Activated CD8-positive, alpha-beta memory T cell treated with anti-CD3 and anti-CD28 coated beads, Interleukin-2, amount 50 U/mL, for 1 hour (primary cell): Measurements from ENCODE around the gene SLC26A8.

Experiments
- DNase-seq: peaks from one replicate; pipeline ENCODE4 v3.0.0-alpha.2; 2020; ENCODE audit errors: extremely low read depth

Gene SLC26A8, protein sequence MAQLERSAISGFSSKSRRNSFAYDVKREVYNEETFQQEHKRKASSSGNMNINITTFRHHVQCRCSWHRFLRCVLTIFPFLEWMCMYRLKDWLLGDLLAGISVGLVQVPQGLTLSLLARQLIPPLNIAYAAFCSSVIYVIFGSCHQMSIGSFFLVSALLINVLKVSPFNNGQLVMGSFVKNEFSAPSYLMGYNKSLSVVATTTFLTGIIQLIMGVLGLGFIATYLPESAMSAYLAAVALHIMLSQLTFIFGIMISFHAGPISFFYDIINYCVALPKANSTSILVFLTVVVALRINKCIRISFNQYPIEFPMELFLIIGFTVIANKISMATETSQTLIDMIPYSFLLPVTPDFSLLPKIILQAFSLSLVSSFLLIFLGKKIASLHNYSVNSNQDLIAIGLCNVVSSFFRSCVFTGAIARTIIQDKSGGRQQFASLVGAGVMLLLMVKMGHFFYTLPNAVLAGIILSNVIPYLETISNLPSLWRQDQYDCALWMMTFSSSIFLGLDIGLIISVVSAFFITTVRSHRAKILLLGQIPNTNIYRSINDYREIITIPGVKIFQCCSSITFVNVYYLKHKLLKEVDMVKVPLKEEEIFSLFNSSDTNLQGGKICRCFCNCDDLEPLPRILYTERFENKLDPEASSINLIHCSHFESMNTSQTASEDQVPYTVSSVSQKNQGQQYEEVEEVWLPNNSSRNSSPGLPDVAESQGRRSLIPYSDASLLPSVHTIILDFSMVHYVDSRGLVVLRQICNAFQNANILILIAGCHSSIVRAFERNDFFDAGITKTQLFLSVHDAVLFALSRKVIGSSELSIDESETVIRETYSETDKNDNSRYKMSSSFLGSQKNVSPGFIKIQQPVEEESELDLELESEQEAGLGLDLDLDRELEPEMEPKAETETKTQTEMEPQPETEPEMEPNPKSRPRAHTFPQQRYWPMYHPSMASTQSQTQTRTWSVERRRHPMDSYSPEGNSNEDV

DNA sequence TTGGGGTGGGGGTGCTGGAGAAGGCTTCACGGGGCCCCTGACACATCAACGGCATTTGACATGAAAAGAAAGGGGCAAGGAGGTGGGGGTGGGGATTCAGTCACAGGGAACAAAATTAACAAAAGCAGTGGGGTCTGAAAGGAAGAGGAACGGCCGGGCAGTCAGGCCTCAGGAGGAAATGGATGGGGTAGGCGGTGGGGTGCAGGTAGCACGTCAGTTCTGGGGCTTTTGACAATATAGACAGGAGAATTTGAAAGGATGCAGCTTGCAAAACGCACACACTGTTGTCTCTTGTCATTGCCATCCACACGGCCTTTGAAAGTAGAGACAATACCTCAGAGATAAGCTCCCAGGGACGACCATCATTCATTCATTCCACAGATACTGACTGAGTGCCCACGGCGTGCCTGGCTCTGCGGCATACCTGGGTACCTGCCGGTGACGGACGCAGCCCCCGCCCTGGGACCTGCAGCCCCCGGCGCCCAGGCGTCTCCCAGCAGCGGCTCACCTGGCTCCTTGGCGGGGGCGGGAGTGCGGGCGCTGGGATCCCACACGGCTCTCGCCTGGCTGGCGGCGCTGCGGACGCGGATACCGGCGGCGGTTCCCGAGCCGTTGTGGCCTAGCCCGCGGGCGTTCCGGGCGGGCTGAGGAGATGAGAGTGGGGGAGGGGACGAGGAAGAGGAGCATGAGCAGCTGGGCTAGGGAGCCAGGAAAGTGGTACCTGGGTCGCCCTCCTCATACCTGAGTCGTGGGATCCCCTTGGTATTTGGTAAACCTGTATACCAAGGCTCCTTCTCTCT lies at the start of gene SLC26A8:
Gene SLC26A8 (minus strand): TSS at position 646 of the 800 bp plus-strand sequence. CDS start 4,934 bp downstream, outside the sequence.
- DNase-seq, result no peak

DNA sequence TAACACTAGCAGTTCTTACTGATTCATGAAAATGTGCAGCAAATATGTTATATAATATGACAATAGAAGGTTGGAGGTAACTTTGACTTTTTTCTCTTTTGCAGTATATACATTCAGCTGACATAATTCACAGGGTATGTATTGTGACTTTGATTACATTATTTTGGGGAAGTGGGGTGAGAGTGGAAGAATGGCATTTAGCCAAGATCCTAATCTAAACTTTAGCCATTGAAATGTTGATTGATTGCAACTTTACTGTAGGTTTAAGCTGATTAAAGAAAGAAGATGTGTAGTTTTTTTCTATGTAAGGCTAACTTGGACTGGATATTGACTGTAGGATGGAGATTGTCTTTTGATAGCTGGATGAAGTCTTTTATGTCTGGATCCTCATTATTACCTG lies 49.1 kb upstream of the SLC26A8 start:
- DNase-seq, result no peak

DNA sequence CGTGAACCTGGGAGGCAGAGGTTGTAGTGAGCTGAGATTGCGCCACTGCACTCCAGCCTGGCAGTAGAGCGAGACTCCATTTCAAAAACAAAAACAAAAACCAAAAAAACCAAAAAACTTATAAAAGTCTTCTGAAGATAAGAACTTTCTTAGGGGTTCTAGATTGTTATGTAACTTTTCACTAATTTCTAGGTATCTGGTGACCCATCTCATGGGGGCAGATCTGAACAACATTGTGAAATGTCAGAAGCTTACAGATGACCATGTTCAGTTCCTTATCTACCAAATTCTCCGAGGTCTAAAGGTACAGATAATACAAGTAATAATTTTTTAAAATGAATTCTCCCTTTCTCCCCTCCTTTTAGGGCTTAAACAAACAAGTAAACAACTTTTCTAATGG lies 48.2 kb upstream of the SLC26A8 start:
- no peak for DNase-seq

DNA sequence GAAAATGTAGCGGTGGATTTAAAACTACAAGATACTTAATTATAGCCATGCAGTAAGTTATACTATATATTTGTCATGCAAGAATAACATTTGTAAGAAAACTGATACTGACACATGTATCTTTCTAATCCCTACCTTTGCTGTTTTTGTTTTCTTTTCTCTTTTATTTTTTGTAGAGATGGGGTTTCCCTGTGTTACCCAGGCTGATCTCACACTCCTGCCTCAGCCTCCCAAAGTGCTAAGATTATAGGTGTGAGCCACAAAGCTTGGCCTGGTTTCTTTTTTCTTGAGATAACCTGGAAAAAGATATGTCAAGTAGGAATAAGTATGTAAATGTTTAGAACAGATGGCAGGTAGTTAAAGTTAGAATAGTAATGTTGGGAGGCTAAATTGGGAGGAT lies 47.3 kb upstream of the SLC26A8 start:
- no peak for DNase-seq

DNA sequence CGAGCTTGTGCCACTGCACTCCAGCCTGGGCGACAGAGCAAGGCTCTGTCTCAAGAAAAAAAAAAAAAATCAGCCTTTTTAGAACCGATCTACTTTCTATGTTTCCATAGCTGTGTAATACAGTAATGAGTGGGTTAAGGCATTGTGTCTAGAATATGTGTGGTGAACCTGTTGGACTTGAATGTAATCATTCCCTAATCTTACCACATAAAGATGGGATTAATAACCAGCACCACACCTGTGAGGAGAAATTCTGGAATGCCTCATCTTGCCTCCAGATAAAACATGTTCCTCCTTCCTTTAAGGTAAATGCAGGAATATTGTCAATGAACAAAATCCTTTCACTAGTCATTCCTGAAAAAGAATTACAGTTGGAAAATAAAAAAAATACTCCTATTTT lies 46.8 kb upstream of the SLC26A8 start:
- DNase-seq, result no peak

DNA sequence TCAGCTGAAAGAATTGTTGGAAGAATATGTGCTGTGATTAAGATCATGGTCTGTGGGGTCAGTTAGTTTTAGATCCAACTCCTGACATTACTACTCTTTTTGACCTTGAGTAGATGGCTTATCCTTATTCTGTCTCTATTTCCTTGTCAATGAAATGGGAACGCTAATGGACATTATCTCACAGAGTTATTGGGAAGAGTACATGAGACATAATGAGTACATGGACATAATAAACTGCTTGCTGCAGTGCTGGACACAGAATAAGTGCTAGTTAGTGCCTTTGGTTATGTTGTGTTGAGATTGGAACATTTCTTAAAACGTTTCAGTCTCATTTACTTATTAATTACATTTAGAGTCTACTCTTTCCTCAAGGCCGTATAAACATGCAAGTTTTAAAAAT lies 45.8 kb upstream of the SLC26A8 start:
- DNase-seq, result no peak

DNA sequence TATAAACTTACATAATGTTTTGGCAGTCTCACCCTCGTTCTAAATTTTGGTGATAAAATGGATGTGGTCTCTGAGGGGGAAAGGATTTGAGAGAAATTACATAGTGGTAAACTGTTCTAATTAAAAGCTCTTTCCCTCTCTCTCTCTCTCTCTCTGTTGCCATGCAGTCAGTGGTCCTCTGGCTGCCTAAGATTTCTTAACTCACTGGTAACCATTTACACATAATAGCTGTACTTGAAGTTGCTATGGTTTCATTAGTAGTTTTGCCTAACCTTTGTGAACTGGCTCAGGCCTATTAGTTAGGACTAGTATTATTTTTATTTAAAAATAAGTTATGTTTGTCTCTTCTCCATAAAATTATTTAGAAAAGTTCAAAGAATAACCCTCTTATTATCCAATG lies 45.1 kb upstream of the SLC26A8 start:
- no peak for DNase-seq

DNA sequence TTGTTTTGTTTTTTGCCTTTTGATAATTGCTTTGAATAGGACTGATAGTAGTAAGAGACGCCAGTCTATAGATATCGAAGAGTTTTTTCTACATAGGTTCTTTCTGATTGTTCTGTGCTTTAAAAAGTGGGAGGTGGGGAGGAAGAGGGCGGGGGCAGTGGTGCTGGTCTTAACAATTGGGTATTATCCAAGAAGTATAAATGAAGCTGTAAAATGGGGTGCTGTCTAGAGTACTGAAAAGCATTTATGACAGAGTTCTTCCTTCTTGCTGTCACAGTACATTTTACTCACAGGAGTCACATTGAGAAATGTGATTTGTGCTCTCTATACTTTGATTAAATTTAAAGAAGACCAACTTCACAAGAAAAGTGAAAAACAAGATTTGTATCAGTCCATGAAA lies 44.1 kb upstream of the SLC26A8 start:
- no peak for DNase-seq

DNA sequence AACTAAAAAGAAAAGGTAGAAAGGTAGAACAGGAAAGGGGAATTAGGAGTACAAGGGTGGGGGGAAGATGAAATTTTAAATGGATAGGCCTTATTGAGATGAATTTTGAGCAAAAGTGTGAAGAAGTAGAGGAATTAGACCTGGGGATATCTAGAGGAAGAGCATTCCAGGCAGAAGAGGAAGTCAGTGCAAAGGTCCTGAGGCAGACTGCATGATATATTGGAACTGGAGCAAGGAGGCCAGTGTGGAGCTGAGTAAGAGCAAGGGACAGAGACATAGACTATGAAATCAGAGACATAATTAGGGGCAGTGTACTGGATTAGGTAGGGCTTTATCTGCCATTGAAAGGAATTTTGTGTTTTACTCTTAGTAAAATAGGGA lies 43.6 kb upstream of the SLC26A8 start:
- DNase-seq, result no peak

DNA sequence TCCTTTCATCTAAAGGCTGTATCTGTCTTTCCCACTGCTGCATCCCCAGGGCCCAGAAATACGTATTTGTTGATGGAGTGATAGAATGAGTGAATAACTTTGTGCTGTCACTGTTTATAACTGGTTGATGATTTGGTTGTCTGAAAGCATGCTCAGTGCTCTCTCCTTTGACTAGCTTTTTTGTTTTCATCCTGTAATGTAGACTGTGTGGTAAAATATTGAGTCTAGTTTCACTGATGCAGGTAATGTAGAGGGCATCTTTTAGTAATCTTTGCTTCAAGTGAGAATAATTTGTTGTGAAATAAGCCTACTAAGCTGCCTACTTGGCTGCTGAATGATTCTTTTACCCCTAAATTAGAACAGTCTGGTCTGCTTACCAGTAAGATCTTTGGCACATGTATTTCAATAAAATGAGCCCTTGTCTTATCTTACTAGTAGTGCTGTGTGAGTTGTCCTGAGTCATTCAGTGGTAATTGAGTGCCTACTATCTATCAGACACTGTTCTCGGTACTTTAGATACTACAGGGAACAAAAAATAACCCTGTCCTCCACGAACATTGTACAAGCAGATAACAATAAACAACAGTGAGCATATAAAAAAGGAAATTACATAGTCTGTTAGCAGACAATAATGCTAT lies 43.1 kb upstream of the SLC26A8 start:
- DNase-seq, result no peak

DNA sequence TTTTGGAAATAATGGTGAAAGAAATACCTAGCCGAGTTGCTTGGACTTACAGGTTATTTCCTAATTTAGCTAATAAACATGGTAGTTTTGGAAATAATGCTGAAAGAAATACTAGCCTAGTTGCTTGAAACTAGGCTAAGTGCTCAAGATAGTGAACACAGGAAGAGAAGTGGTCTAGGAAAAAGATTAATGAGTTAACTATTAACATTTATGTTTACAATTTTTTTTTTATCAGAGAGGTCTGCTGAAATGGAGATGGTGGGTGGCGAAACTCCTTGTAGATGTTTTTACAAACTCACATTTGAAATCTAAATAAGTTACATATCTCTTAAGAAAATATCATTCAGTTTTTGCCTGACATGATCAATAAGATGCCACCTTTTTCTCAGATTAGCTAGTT lies 42.4 kb upstream of the SLC26A8 start:
- no peak for DNase-seq

DNA sequence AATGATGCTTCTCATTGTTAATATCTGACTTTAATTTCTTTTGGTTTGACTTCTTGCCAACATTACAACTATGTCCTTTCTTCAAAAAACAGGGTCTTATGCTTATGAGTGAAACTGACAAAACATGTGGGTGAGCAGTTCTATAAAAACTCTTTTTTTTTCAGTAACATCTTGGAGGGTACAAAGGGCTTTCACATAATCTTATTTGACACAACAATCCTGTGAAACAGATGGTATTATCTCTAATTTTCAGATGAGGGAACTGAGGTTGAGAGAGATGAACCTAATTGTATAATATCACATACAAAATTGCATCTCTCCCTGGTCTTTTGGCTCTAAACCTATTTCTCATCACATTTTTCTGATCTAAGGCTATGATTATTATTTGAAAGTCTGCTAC lies 41.5 kb upstream of the SLC26A8 start:
- DNase-seq, result no peak

DNA sequence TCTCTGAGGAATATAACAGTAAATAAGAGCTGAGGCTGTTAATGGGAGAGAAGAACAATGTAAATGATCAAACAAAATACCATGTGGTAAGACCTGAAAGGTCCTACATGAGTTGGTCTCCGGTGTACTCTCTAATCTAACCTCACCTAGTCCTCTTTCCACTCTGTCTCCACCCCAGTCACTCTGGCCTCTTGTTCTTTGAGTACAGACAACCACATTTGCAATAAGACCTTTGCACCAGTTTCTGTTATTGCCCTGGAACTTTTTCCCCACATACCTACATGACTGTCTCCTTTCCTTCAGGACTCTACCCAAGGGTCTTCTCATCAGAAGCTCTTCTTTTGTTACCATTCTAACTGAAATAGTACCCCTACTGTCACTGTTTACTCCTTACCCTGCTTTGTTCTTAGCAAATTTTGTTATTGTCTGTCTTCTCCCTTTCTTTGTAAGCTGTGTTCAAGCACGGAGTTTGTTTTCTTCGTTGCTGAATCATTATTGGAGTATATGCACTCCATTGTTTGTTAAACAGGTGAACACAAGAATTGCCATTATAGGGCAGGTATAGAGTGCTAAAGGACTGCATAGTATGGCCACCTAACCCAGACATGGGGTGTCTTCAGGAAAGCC lies 40.4 kb upstream of the SLC26A8 start:
- DNase-seq, result no peak

DNA sequence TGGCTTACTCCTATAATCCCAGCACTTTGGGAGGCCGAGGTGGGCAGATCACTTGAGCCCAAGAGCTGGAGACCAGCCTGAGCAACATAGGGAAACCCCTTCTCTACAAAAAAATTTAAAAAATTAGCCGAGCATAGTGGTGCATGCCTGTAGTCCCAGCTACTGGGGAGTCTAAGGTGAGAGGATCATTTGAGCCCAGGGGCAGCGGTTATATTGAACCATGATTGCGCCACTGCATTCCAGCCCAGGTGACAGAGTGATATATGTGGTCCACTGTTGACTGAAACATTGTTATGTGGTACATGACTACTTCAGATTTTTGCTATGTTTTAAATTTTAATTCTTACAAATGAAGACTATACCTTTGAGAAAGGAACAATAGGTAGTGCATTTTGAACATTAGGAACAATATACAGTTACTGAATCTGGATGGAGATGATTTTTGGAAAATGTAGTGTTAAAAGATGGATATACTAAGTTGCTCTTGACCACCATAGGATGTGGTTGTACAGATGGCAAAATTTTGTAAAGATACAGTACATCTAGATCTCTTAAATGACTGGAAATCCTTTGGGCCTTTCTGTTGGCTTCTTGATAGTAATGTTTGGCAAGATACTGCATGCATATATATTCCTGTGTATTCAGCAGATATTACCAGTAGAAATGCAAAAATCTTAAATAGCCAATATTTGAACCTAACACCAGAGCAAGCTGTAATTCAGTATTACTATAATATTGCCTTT lies 39.0 kb upstream of the SLC26A8 start:
- DNase-seq, result no peak

DNA sequence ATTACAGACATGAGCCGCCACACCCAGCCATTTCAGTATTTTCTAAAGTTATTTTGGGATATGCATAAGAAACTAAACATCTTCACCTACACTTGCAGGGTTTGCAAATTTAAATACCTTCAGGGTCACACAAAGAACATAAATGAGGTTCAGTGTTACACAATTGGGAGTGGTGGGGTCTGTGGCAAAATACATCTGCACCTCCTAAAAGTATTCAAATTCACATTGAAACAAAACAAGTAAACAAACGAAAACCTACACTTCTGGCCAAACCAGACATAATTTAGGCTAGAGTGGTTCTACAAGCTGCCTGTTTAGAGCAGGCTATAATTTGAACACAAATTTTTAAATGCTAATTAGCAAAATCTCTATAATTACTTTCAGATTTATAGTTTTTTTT lies 37.8 kb upstream of the SLC26A8 start:
- no peak for DNase-seq

DNA sequence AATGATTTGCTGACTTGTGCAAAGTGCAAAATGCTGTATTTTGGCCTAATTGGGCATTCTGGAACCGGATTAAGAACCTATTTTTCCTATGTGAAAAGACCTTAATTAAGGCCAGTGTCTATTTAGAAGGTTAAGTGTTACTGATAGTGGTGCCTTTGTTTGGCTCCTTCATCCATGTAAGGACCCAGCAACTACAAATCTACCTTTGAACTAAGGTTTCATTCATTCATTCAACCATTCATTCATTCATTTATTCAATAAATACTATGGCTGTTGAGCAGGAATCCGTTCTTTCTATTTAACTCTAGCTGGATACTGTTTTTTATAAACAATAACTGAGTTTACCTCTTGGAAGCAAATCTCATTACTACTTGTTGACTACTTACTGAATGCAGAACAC lies 36.8 kb upstream of the SLC26A8 start:
- no peak for DNase-seq

DNA sequence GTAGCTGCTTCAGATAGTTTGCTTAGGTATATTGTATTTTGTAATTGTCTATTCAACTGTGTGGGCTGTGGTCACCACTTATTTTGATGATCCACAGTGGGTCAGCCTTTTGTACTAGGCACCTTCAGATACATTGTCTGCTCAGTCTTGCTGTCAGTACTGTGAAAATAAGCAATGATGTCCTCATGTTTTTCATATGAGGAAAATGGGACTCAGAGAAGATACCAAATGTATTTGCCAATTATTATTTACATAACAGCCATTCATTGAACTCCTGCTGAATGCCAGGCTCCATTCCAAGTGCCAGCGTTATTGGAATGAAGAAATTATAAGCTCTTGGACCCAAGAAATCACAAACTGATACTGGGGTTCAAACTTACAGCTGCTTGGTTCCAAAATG lies 31.7 kb upstream of the SLC26A8 start:
- DNase-seq, result no peak

DNA sequence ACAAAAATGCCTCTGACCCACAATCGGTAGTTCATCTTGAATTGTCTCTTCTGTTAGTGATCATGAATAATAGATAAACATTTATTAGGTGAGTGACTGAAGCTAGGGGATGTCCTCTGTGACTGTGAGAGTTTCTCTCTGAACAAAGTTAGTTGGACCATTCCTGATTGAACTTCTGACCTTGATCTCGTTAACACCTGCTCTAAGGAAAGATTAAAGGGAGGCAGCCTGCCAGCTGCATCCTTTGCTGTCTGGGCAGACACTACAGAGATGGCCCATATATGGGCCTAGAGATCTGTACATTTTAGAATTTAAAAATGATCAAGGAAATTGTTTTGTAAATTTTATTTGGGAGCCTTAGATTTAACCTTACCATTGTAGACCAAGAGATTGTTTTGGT lies 30.5 kb upstream of the SLC26A8 start:
- DNase-seq, result no peak

DNA sequence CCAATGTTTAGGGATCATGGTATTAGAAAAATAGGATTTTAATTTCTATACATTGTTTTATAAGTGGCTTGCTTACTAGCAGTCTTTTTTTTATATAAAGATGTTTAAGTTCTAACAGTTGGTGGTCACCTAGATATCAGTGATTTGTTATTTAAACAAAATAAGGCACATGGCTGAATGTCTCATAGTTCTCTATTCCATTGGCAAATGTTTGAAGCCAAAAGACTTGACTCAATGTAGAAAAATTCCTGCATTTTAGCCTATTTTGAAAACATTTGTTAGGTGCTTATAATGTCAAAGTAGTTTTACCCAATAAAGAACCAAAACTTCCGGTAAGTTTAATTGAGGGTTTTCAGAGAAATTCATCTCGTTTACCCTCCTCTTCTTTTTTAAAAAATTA lies 30.0 kb upstream of the SLC26A8 start:
- no peak for DNase-seq

DNA sequence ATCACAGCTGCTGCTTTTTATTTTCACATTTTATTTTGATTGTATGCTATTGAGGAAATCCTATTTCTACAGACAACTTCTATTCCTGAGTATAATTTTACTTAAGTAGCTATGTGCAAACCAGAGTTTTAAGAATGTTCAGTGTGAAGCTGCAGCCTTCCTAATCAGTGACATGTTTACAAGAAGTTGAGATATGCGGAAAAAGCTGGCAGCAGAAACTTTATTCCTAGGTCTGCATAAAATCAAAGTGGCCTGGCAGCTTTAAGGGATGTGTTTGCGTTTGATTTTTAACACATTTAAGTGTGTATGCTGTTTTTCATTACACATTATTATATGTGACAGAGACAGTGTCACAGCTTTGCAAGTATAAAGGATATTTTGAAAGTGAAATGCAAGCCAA lies 29.4 kb upstream of the SLC26A8 start:
- DNase-seq, result no peak
